Measurements from ENCODE around the gene SLBP.

DNA sequence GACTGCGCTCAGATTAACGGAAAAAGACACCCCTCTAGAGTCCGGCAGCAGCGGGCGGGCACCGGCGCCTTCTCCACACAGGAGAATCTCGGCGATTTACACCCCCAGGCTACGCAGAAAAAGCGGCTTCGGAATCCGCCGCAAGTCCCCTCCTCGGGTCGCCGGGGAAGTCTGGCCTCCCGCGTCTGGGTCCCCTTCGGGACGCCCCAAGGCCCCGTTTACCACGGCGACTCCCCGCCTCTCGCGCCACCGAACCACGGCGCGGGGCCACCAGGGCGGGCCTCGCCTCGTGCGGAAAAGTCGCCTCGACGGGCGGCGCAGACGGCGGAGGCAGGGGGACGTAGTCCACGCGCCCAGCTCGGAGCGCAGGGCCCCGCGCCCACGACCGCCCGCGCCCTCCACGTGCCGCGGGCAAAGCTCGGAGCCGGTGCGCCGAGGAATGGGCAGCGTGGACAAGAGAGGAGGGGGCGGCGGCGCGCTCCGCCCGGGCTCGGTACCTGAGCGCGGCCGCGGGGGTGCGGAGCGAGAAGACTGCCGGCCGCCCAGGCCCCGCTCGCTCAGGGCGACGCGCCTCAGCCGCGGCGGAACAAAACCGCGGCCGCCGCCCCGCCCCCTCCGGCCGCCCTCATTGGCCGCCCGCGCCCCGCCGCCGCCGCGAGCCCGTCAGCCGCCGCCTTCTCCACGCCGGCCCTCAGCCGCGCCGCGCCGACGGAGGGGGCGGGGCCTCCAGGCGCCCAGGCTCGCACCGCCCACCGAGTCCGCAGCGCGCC, 28.2 kb downstream of the SLBP start, which contains the start of gene FAM53A:
- TF ChIP-seq CTCF (IDR thresholded peaks at IDR 0.05) (no peak), EP300 (IDR thresholded peaks at IDR 0.05) (no peak), POLR2AphosphoS5 (IDR thresholded peaks at IDR 0.05) (no peak)
